ENCODE results near the gene ARMH1. TPM values are rescaled to one million over a fixed set of nuclear protein-coding genes. Genes with fewer than 3 reads are reported as not detected.
A peak's percentile ranks its signal among the peaks of the same experiment; 100 is the strongest.

Gene ARMH1
- total RNA-seq, 4 donors from 2014 or later: 0.26 to 0.75 (median 0.54) TPM

GRCh38 chr1:44648529-44649250 lies 25.8 kb upstream of the ARMH1 start:
- H3K4me3 ChIP-seq: no peak overlapping the region
- no peak overlapping the region for H3K27ac ChIP-seq (replicated peaks in 1 of 4)
- H3K9me3 ChIP-seq: no peaks in the 10 kb centered on the region
- H3K4me1 ChIP-seq: peaks cover 16 to 43% (median 38%) of the 10 kb centered on the region in 4 donors
- H3K36me3 ChIP-seq: peaks cover 20 to 87% (median 78%) of the 10 kb centered on the region in 4 donors
- intact Hi-C loops (cut with DNase I): no loop called here
- H3K27me3 ChIP-seq: no peaks in the 10 kb centered on the region
- WGBS: 89% methylated on average over 13 of the region's 13 CpGs
- no peak for DNase-seq (ENCODE audit: extremely low spot score)
- TF ChIP-seq POLR2AphosphoS5 (IDR thresholded peaks at IDR 0.05) (no peak), EP300 (IDR thresholded peaks at IDR 0.05) (no peak), POLR2A (IDR thresholded peaks at IDR 0.05; ENCODE audit: low read depth) (no peak)
- TF ChIP-seq, protein P1, sequence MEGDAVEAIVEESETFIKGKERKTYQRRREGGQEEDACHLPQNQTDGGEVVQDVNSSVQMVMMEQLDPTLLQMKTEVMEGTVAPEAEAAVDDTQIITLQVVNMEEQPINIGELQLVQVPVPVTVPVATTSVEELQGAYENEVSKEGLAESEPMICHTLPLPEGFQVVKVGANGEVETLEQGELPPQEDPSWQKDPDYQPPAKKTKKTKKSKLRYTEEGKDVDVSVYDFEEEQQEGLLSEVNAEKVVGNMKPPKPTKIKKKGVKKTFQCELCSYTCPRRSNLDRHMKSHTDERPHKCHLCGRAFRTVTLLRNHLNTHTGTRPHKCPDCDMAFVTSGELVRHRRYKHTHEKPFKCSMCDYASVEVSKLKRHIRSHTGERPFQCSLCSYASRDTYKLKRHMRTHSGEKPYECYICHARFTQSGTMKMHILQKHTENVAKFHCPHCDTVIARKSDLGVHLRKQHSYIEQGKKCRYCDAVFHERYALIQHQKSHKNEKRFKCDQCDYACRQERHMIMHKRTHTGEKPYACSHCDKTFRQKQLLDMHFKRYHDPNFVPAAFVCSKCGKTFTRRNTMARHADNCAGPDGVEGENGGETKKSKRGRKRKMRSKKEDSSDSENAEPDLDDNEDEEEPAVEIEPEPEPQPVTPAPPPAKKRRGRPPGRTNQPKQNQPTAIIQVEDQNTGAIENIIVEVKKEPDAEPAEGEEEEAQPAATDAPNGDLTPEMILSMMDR (IDR thresholded peaks at IDR 0.05): no peak

- no peaks in the 10 kb centered on the region for H3K27me3 ChIP-seq
- peaks cover 6 to 32% (median 27%) of the 10 kb centered on the region in 4 donors for H3K4me1 ChIP-seq
- WGBS: 97% methylated on average over 6 of the region's 13 CpGs
- H3K9me3 ChIP-seq: no peaks in the 10 kb centered on the region
- H3K4me3 ChIP-seq: no peak overlapping the region
- DNase-seq (ENCODE audit: extremely low spot score): no peak
- peaks cover 23 to 86% (median 77%) of the 10 kb centered on the region in 4 donors for H3K36me3 ChIP-seq
- intact Hi-C loops (cut with DNase I): loop anchor here (10.0 kb wide), 1 partner anchor 435 kb away; the partner anchor contains the start of gene DMAP1
- TF ChIP-seq POLR2A (IDR thresholded peaks at IDR 0.05; ENCODE audit: low read depth) (no peak), POLR2AphosphoS5 (IDR thresholded peaks at IDR 0.05) (no peak), EP300 (IDR thresholded peaks at IDR 0.05) (no peak)
- TF ChIP-seq, protein P1 (IDR thresholded peaks at IDR 0.05): no peak
- no peak overlapping the region for H3K27ac ChIP-seq (replicated peaks in 1 of 4)
These were observed 24.7 kb upstream of the ARMH1 start for GRCh38 chr1:44649788-44650158.

- Histone ChIP-seq H3K27me3 (no peaks in the 10 kb centered on the region), H3K9me3 (no peaks in the 10 kb centered on the region), H3K4me3 (no peak overlapping the region), H3K27ac (replicated peaks in 1 of 4) (no peak overlapping the region), H3K4me1 (peaks cover under 1 to 27% (median 22%) of the 10 kb centered on the region in 4 donors), H3K36me3 (peaks cover 21 to 86% (median 75%) of the 10 kb centered on the region in 4 donors)
- intact Hi-C loops (cut with DNase I): loop anchor here (10.0 kb wide), 1 partner anchor 435 kb away; the partner anchor contains the start of gene DMAP1
- DNase-seq (ENCODE audit: extremely low spot score): no peak
- 85% methylated on average over 21 of the region's 23 CpGs for WGBS
- TF ChIP-seq POLR2AphosphoS5 (IDR thresholded peaks at IDR 0.05) (no peak), POLR2A (IDR thresholded peaks at IDR 0.05; ENCODE audit: low read depth) (no peak), EP300 (IDR thresholded peaks at IDR 0.05) (no peak)
- TF ChIP-seq, protein P1 (IDR thresholded peaks at IDR 0.05): no peak
These were observed 24.2 kb upstream of the ARMH1 start for GRCh38 chr1:44650159-44650831.

DNA sequence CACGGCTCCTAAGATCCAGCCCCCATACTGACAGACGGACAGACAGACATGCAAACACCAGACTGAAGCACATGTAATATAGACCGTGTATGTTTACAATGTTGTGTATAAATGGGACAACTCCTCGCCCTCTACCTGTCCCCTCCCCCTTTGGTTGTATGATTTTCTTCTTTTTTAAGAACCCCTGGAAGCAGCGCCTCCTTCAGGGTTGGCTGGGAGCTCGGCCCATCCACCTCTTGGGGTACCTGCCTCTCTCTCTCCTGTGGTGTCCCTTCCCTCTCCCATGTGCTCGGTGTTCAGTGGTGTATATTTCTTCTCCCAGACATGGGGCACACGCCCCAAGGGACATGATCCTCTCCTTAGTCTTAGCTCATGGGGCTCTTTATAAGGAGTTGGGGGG lies 23.4 kb upstream of the ARMH1 start:
- 82% methylated on average over 8 of the region's 8 CpGs for WGBS
- Histone ChIP-seq H3K27me3 (no peaks in the 10 kb centered on the region), H3K27ac (replicated peaks in 1 of 4) (peak overlapping the region in 1 of 4 donors; percentile 2), H3K36me3 (peaks cover 21 to 78% (median 68%) of the 10 kb centered on the region in 4 donors), H3K4me1 (peaks cover 0 to 19% (median 14%) of the 10 kb centered on the region in 4 donors), H3K9me3 (no peaks in the 10 kb centered on the region), H3K4me3 (no peak overlapping the region)
- no peak for DNase-seq (ENCODE audit: extremely low spot score)
- intact Hi-C loops (cut with DNase I): loop anchor here (10.0 kb wide), 1 partner anchor 436 kb away; the partner anchor contains the start of gene DMAP1
- TF ChIP-seq, protein P1 (IDR thresholded peaks at IDR 0.05): no peak
- TF ChIP-seq POLR2A (IDR thresholded peaks at IDR 0.05; ENCODE audit: low read depth) (no peak), EP300 (IDR thresholded peaks at IDR 0.05) (no peak), POLR2AphosphoS5 (IDR thresholded peaks at IDR 0.05) (no peak)
